ENCODE measurements around the gene BRAT1. TPM values are rescaled to one million over a fixed set of nuclear protein-coding genes. Genes with fewer than 3 reads are reported as not detected.

BRAT1 gene
- polyA plus RNA-seq, 1 donor from 2014 or later, result 60.3 TPM

GRCh38 chr7:2512713-2513112, 42.6 kb downstream of the BRAT1 start:
- Histone ChIP-seq H3K9ac (ENCODE audit: low read length) (no peak overlapping the region), H3K9me3 (ENCODE audit: low read length) (no peaks in the 10 kb centered on the region), H3K27ac (ENCODE audit: low read length) (no peak overlapping the region), H3K9me2 (ENCODE audit: insufficient read depth, low read length) (no peaks in the 10 kb centered on the region), H3F3A (ENCODE audit: insufficient read depth, low read length, poor library complexity, severe bottlenecking) (no peaks in the 10 kb centered on the region), H4K20me1 (ENCODE audit: insufficient read depth) (no peaks in the 10 kb centered on the region), H3K79me2 (replicated peaks; ENCODE audit: insufficient read depth, low read length) (no peaks in the 10 kb centered on the region), H2AFZ (ENCODE audit: low read depth, low read length) (no peak overlapping the region), H3K27me3 (ENCODE audit: insufficient read depth, low read depth, low read length) (no peaks in the 10 kb centered on the region), H3K4me3 (ENCODE audit: low read length) (no peak overlapping the region), H3K36me3 (ENCODE audit: insufficient read depth, low read length) (no peaks in the 10 kb centered on the region), H3K4me2 (ENCODE audit: low read length) (no peak overlapping the region)
- no peak for TF ChIP-seq EP300 (conservative IDR thresholded peaks at IDR 0.05; ENCODE audit: poor library complexity, severe bottlenecking)
- TF ChIP-seq SMC3 (conservative IDR thresholded peaks at IDR 0.05; ENCODE audit: poor library complexity), result no peak
- no peak for TF ChIP-seq TAF1 (IDR thresholded peaks at IDR 0.05; ENCODE audit: low read depth)
- TF ChIP-seq EZH2 (IDR thresholded peaks at IDR 0.05; ENCODE audit: borderline replicate concordance, insufficient read depth, low read length, poor library complexity, severe bottlenecking), result no peak
- TF ChIP-seq MXI1 (conservative IDR thresholded peaks at IDR 0.05; ENCODE audit: poor library complexity, severe bottlenecking), result no peak
- no peak for TF ChIP-seq POLR2AphosphoS5 (IDR thresholded peaks at IDR 0.05)
- no peak for TF ChIP-seq RAD21 (conservative IDR thresholded peaks at IDR 0.05)

- Histone ChIP-seq H3F3A (ENCODE audit: insufficient read depth, low read length, poor library complexity, severe bottlenecking) (no peaks in the 10 kb centered on the region), H2AFZ (ENCODE audit: low read depth, low read length) (no peak overlapping the region), H3K27ac (ENCODE audit: low read length) (no peak overlapping the region), H3K9me3 (ENCODE audit: low read length) (no peaks in the 10 kb centered on the region), H4K20me1 (ENCODE audit: insufficient read depth) (no peaks in the 10 kb centered on the region), H3K9me2 (ENCODE audit: insufficient read depth, low read length) (no peaks in the 10 kb centered on the region), H3K36me3 (ENCODE audit: insufficient read depth, low read length) (no peaks in the 10 kb centered on the region), H3K4me3 (ENCODE audit: low read length) (no peak overlapping the region), H3K4me2 (ENCODE audit: low read length) (no peak overlapping the region), H3K79me2 (replicated peaks; ENCODE audit: insufficient read depth, low read length) (no peaks in the 10 kb centered on the region), H3K27me3 (ENCODE audit: insufficient read depth, low read depth, low read length) (no peaks in the 10 kb centered on the region), H3K9ac (ENCODE audit: low read length) (no peak overlapping the region)
- TF ChIP-seq MXI1 (conservative IDR thresholded peaks at IDR 0.05; ENCODE audit: poor library complexity, severe bottlenecking) (no peak), TAF1 (IDR thresholded peaks at IDR 0.05; ENCODE audit: low read depth) (no peak), EZH2 (IDR thresholded peaks at IDR 0.05; ENCODE audit: borderline replicate concordance, insufficient read depth, low read length, poor library complexity, severe bottlenecking) (no peak), SMC3 (conservative IDR thresholded peaks at IDR 0.05; ENCODE audit: poor library complexity) (no peak), RAD21 (conservative IDR thresholded peaks at IDR 0.05) (no peak), POLR2AphosphoS5 (IDR thresholded peaks at IDR 0.05) (no peak), REST (IDR thresholded peaks at IDR 0.05; ENCODE audit: borderline replicate concordance) (no peak)
- TF ChIP-seq, protein P1, sequence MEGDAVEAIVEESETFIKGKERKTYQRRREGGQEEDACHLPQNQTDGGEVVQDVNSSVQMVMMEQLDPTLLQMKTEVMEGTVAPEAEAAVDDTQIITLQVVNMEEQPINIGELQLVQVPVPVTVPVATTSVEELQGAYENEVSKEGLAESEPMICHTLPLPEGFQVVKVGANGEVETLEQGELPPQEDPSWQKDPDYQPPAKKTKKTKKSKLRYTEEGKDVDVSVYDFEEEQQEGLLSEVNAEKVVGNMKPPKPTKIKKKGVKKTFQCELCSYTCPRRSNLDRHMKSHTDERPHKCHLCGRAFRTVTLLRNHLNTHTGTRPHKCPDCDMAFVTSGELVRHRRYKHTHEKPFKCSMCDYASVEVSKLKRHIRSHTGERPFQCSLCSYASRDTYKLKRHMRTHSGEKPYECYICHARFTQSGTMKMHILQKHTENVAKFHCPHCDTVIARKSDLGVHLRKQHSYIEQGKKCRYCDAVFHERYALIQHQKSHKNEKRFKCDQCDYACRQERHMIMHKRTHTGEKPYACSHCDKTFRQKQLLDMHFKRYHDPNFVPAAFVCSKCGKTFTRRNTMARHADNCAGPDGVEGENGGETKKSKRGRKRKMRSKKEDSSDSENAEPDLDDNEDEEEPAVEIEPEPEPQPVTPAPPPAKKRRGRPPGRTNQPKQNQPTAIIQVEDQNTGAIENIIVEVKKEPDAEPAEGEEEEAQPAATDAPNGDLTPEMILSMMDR (IDR thresholded peaks at IDR 0.05; ENCODE audit: poor library complexity, severe bottlenecking), result no peak
Measured at GRCh38 chr7:2512179-2512661, 43.1 kb downstream of the BRAT1 start.
